Left lung (tissue), 10 donors: Measurements from ENCODE around the gene UGT1A7. TPM values are rescaled to one million over a fixed set of nuclear protein-coding genes. Genes with fewer than 3 reads are reported as not detected.

Source experiments
- ATAC-seq: fragments of 200-7000 bp; cut with Tn5 transposase; one replicate; pipeline ENCODE4 v1.9.1; 2020; ENCODE audit warnings: moderate library complexity
- DNase-seq, 4 donors: peaks; one replicate each; pipeline ENCODE4 v3.0.0-alpha.2; 2013 to 2020
- H3K27ac ChIP-seq, 2 donors: fragments of 200-600 bp; sonication (generic) in 1 of 2; one replicate each; pipeline versions ENCODE4 v1.5.0 to v1.8.0; 2020 to 2021
- H3K27me3 ChIP-seq, 2 donors: fragments of 200-600 bp; sonication (generic) in 1 of 2; one replicate each; pipeline versions ENCODE4 v1.5.0 to v1.8.0; 2020 to 2021
- H3K36me3 ChIP-seq, 2 donors: fragments of 200-600 bp; sonication (generic) in 1 of 2; one replicate each; pipeline versions ENCODE4 v1.5.0 to v1.8.0; 2020 to 2021
- H3K4me1 ChIP-seq, 2 donors: fragments of 200-600 bp; one replicate each; pipeline ENCODE4 v1.8.0; 2021
- H3K4me3 ChIP-seq, 2 donors: fragments of 200-600 bp; sonication (generic) in 1 of 2; one replicate each; pipeline versions ENCODE4 v1.5.0 to v1.8.0; 2020 to 2021; ENCODE audit warnings: mild to moderate bottlenecking in 1 of 2
- H3K9me3 ChIP-seq, 2 donors: fragments of 200-600 bp; sonication (generic) in 1 of 2; one replicate each; pipeline versions ENCODE4 v1.5.0 to v1.8.0; 2020 to 2021
- intact Hi-C, 2 donors: fragments of 100-400 bp; cut with DNase I; formaldehyde crosslinking; loops; one replicate each; pipeline versions ENCODE4 v1.11.2 to v1.14.2; 2022
- polyA plus RNA-seq, 6 donors: library from polyadenylated mRNA; unstranded; fragments of 120-200 nt; gene quantifications; one replicate each; pipeline ENCODE4 v1.2.1, GENCODE V29; 2013; ENCODE audit not compliant: insufficient read length in 6 of 6
- total RNA-seq, 2 donors: library from RNA; stranded (reverse); fragmentation: NEBNext Ultra II Directional; extraction: Animal tissue kit (Norgen Biotek cat#: 25700); gene quantifications; one replicate each; pipeline ENCODE4 v1.2.1, GENCODE V29; 2021
- TF ChIP-seq, protein P1 (sequence below), 2 donors: fragments of 200-600 bp; sonication (generic) in 1 of 2; IDR thresholded peaks; one replicate each; pipeline versions ENCODE4 v1.5.0 to v1.8.0; 2021; ENCODE audit warnings: antibody characterized with exemption in 2 of 2
- donor health status: DM: no; HTN: yes; CAD: no.
- donor health status: DM: no; HTN: no; CAD: no.

Gene UGT1A7
- total and polyA plus RNA-seq, 8 donors: not detected

DNA sequence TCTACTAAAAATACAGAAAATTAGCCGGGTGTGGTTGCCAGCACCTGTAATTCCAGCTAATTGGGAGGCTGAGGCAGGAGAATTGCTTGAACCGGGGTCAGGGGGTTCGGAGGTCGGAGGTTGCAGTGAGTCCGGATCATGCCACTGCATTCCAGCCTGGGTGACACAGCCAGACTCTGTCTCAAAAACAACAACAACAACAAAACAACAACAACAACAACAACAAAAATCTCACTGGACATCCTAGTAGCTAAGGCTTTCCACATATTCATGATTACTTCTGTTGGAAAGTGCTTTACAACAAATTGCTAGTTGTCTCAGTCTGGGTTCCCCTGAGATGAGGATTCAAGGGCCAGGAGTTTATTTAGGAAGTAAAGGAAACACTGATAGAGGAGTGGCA is 92.2 kb downstream of the UGT1A7 start:
- intact Hi-C loops: no loop called here
- Histone ChIP-seq H3K27me3 (peaks cover 0 to 4% of the 10 kb centered on the region in 2 donors), H3K27ac (no peak overlapping the region), H3K9me3 (peaks cover 0 to 7% of the 10 kb centered on the region in 2 donors), H3K36me3 (no peaks in the 10 kb centered on the region), H3K4me3 (no peak overlapping the region), H3K4me1 (no peaks in the 10 kb centered on the region)
- no peak for DNase-seq
- TF ChIP-seq, protein P1, sequence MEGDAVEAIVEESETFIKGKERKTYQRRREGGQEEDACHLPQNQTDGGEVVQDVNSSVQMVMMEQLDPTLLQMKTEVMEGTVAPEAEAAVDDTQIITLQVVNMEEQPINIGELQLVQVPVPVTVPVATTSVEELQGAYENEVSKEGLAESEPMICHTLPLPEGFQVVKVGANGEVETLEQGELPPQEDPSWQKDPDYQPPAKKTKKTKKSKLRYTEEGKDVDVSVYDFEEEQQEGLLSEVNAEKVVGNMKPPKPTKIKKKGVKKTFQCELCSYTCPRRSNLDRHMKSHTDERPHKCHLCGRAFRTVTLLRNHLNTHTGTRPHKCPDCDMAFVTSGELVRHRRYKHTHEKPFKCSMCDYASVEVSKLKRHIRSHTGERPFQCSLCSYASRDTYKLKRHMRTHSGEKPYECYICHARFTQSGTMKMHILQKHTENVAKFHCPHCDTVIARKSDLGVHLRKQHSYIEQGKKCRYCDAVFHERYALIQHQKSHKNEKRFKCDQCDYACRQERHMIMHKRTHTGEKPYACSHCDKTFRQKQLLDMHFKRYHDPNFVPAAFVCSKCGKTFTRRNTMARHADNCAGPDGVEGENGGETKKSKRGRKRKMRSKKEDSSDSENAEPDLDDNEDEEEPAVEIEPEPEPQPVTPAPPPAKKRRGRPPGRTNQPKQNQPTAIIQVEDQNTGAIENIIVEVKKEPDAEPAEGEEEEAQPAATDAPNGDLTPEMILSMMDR (IDR thresholded peaks at IDR 0.05): no peak
- ATAC-seq: no peak

GRCh38 chr2:233775414-233775813 is 93.7 kb downstream of the UGT1A7 start:
- DNase-seq (no peak), ATAC-seq (no peak)
- intact Hi-C loops: no loop called here

DNA sequence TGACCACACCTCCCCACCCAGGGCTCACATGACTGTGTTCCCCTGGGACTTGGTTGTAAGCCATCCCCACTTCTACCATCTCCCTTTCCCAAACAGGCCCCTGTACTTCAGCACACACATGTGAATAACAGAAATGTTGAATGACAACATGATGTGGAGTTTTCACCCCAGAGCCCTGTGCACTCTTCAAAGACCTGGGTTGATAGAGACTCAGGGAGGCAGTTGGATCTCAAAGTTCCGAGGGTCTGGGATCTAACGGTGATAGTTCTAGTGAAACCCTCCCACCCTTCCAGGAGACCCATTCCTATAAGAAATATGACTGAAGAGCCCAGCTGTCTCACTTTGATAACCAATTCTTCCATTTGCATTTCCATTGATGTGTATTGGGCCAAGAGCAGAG is 96.3 kb downstream of the UGT1A7 start, which contains the start of gene MROH2A:
Gene MROH2A (plus strand): TSS at position 301 of the 400 bp plus-strand sequence. CDS start 1,029 bp downstream, outside the sequence.
- DNase-seq (no peak), ATAC-seq (no peak)
- intact Hi-C loops: no loop called here
- TF ChIP-seq, protein P1 (IDR thresholded peaks at IDR 0.05): no peak
- H3K27ac ChIP-seq: no peak within 1 kb of the TSS
- H3K4me3 ChIP-seq: no peak within 1 kb of the TSS
- H3K27me3 ChIP-seq: no peaks in the 10 kb centered on the region
- peaks cover 0 to 9% of the 10 kb centered on the region in 2 donors for H3K9me3 ChIP-seq
- no peaks in the 10 kb centered on the region for H3K4me1 ChIP-seq
- H3K36me3 ChIP-seq: no peaks in the 10 kb centered on the region

More at GRCh38 chr2:233775414-233775813, 93.7 kb downstream of the UGT1A7 start:
- Histone ChIP-seq H3K9me3 (peaks cover 0 to 9% of the 10 kb centered on the region in 2 donors), H3K36me3 (no peaks in the 10 kb centered on the region), H3K27ac (no peak overlapping the region), H3K4me1 (no peaks in the 10 kb centered on the region), H3K4me3 (no peak overlapping the region), H3K27me3 (peaks cover 0 to 4% of the 10 kb centered on the region in 2 donors)
- TF ChIP-seq, protein P1 (IDR thresholded peaks at IDR 0.05): no peak

DNA sequence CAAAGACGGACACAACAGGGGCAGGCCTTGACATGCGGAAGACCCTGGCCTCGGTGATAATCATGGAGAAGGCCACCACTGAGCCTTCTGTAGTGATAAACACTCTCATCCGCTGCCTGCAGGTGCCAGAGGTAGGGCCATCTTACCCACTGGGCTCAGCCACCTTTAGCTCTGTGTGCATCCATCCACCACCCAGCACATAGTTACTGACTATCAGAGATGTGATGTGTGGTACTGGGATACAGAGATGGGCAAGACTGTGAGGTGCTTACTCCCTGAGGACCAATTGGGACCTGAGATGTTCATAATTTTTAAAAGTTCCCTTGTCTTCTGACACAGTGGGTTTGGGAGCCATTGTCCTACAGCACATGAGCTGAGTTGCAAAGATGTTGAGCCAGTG is 98.0 kb downstream of the UGT1A7 start:
- intact Hi-C loops: no loop called here
- Histone ChIP-seq H3K9me3 (peaks cover 0 to 9% of the 10 kb centered on the region in 2 donors), H3K4me3 (no peak overlapping the region), H3K36me3 (no peaks in the 10 kb centered on the region), H3K27ac (no peak overlapping the region), H3K4me1 (no peaks in the 10 kb centered on the region), H3K27me3 (no peaks in the 10 kb centered on the region)
- DNase-seq (no peak), ATAC-seq (no peak)
- TF ChIP-seq, protein P1 (IDR thresholded peaks at IDR 0.05): no peak

DNA sequence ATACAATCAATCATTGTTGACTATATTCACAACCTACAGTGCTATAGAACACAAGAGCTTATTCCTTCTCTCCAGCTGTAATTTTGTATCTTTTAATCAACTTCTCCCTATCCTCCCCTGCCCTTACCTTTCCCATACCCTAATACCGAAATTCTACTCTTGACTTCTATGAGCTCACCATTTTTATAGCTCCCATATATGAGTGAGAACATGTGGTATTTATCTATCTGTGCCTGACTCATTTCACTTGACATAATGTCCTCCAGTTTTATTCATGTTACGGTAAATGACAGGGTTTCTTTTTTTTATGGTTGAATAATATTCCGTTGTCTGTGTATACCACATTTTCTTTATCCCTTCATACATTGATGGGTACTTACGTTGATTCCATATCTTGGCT is 99.1 kb downstream of the UGT1A7 start:
- Histone ChIP-seq H3K36me3 (no peaks in the 10 kb centered on the region), H3K4me1 (no peaks in the 10 kb centered on the region), H3K4me3 (no peak overlapping the region), H3K27me3 (no peaks in the 10 kb centered on the region), H3K27ac (no peak overlapping the region), H3K9me3 (peaks cover 0 to 5% of the 10 kb centered on the region in 2 donors)
- intact Hi-C loops: no loop called here
- DNase-seq (no peak), ATAC-seq (no peak)
- TF ChIP-seq, protein P1 (IDR thresholded peaks at IDR 0.05): no peak
